Hepatocyte (in vitro differentiated cells): ENCODE measurements around the gene HM13. TPM values are rescaled to one million over a fixed set of nuclear protein-coding genes. Genes with fewer than 3 reads are reported as not detected.

Experiments
- DNase-seq: peaks from one replicate; pipeline ENCODE4 v3.0.0-alpha.2; 2016; ENCODE audit warnings: low spot score
- H2AFZ ChIP-seq: fragments of 200-600 bp; sonication (generic); 2 replicates; pipeline ENCODE4 v1.6.0; 2016; ENCODE audit warnings: antibody characterized with exemption, mild to moderate bottlenecking
- H3K27ac ChIP-seq: fragments of 200-600 bp; sonication (generic); 2 replicates; pipeline ENCODE4 v1.5.1; 2016; ENCODE audit warnings: mild to moderate bottlenecking
- H3K27me3 ChIP-seq: fragments of 200-600 bp; sonication (generic); 2 replicates; pipeline ENCODE4 v1.6.1; 2016
- H3K36me3 ChIP-seq: fragments of 200-600 bp; sonication (generic); replicated peaks from 2 replicates; pipeline ENCODE4 v1.5.1; 2016; ENCODE audit warnings: low read depth; ENCODE audit not compliant: insufficient read depth
- H3K4me1 ChIP-seq: fragments of 200-600 bp; sonication (generic); 2 replicates; pipeline ENCODE4 v1.5.1; 2016; ENCODE audit warnings: mild to moderate bottlenecking, moderate library complexity; ENCODE audit not compliant: insufficient read depth
- H3K4me2 ChIP-seq: fragments of 200-600 bp; sonication (generic); 2 replicates; pipeline ENCODE4 v1.6.0; 2016
- H3K4me3 ChIP-seq: fragments of 200-600 bp; sonication (generic); 2 replicates; pipeline ENCODE4 v1.5.1; 2016; ENCODE audit warnings: mild to moderate bottlenecking
- H3K79me2 ChIP-seq: fragments of 200-600 bp; sonication (generic); 2 replicates; pipeline ENCODE4 v1.6.0; 2017; ENCODE audit warnings: mild to moderate bottlenecking
- H3K9me2 ChIP-seq: fragments of 200-600 bp; sonication (generic); replicated peaks from 2 replicates; pipeline ENCODE4 v1.6.0; 2017; ENCODE audit warnings: mild to moderate bottlenecking; ENCODE audit not compliant: insufficient read depth
- H3K9me3 ChIP-seq: fragments of 200-600 bp; sonication (generic); 2 replicates; pipeline ENCODE4 v1.5.1; 2016; ENCODE audit warnings: low read depth, mild to moderate bottlenecking
- H4K20me1 ChIP-seq: fragments of 200-600 bp; sonication (generic); 2 replicates; pipeline ENCODE4 v1.6.0; 2016; ENCODE audit warnings: mild to moderate bottlenecking; ENCODE audit not compliant: insufficient read depth, poor library complexity, severe bottlenecking
- EZH2 ChIP-seq: fragments of 200-600 bp; sonication (generic); IDR thresholded peaks from 2 replicates; pipeline ENCODE4 v1.6.1; 2016; ENCODE audit warnings: antibody characterized with exemption, mild to moderate bottlenecking, borderline replicate concordance
- EZH2phosphoT487 ChIP-seq: fragments of 200-600 bp; sonication (generic); IDR thresholded peaks from one replicate; pipeline ENCODE4 v1.6.1; 2018; ENCODE audit warnings: antibody characterized with exemption, mild to moderate bottlenecking, low read depth, moderate library complexity; ENCODE audit not compliant: unreplicated experiment, severe bottlenecking
- WGBS: methylation state at CpG from one replicate; pipeline ENCODE4 v1.1.6; 2016; ENCODE audit warnings: low lambda C conversion rate; ENCODE audit errors: missing lambda C conversion rate; 5-methylcytosine and 5-hydroxymethylcytosine counted together
- polyA plus RNA-seq: library from polyadenylated mRNA; unstranded; fragments of >200 nt; fragmentation: Nextera tagmentation; extraction: Ambion mirVana; gene quantifications from 2 replicates; pipeline ENCODE4 v1.2.1, GENCODE V29; 2016
- total RNA-seq: library from RNA; depleted of rRNA; stranded (reverse); fragments of >200 nt; gene quantifications from 2 replicates; pipeline ENCODE4 v1.2.3, GENCODE V29; 2014
- TF ChIP-seq, protein P1 (sequence below): fragments of 200-600 bp; sonication (generic); IDR thresholded peaks from 2 replicates; pipeline ENCODE4 v1.5.1; 2016; ENCODE audit warnings: antibody characterized with exemption, mild to moderate bottlenecking; ENCODE audit not compliant: poor library complexity

The HM13 gene
- total and polyA plus RNA-seq, 2 experiments from 2014 or later = 219 to 461 TPM

DNA sequence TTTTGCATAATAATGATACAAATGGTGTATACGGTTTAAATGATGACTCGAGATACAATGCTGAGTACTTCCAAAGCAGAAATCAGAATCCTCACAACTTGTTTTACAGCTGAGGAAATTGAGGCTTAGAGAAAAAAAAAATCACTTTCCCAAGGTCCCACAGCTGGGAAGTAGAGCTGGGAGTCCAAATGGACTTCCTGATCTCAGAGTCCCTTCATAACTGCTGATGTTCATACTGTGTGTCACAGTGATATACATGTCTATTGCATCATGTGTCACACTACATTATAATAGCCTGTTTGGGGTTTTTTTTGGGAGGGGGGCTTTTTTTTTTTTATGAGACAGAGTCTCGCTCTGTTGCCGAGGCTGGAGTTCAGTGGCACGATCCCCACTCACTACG is 8.5 kb downstream of the HM13 start:
- whole genome bisulfite sequencing = 93% methylated on average over 6 of the region's 6 CpGs
- peaks cover 57% of the 10 kb centered on the region for H4K20me1 ChIP-seq
- no peaks in the 10 kb centered on the region for H3K36me3 ChIP-seq
- no peaks in the 10 kb centered on the region for H3K9me2 ChIP-seq
- no peaks in the 10 kb centered on the region for H3K4me1 ChIP-seq
- H3K4me2 ChIP-seq = no peak overlapping the region
- no peak for DNase-seq
- no peaks in the 10 kb centered on the region for H3K27me3 ChIP-seq
- TF ChIP-seq EZH2phosphoT487 = no peak
- no peak overlapping the region for H3K4me3 ChIP-seq
- no peak overlapping the region for H3K27ac ChIP-seq
- H3K79me2 ChIP-seq = peaks cover 93% of the 10 kb centered on the region
- no peak overlapping the region for H2AFZ ChIP-seq
- no peaks in the 10 kb centered on the region for H3K9me3 ChIP-seq

DNA sequence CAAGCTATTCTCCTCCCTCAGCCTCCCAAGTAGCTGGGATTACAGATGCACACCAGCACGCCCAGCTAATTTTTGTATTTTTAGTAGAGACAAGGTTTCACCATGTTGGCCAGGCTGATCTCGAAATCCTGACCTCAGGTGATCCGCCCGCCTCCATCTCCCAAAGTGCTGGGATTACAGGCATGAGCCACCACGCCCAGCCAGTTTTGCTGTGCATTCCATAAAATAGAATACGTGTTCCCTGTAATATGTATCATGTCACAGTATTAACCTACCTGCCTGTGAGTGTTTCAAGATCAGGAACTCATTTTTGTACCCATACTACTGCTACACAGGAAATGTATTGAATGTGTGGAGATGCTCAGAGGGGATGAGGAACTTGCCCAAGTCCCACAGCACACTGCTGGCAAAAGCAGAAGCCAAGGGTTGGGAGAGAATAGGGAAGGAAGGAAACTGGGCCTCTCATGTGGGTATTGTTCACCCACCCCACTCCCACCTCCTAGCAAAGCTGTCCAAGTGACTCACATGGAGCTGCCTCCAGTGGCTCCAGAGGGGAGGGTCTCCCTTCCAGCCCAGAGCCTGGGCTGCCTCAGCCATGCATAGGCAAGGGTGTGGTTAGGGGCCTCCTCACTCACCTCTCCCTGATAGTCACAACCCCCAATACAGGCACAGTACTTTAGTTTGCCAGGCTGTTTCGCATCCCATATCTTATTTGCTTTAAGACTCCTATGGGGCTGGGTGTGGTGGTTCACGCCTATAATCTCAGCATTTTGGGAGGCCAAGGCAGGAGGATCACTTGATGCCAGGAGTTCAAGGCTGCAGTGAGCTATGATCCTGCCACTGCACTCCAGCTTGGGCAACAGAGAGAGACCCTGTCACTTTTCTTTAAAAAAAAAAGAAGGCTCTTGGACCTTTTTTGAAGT is 9.4 kb downstream of the HM13 start:
- Histone ChIP-seq H3K36me3 (no peaks in the 10 kb centered on the region), H3K9me3 (no peaks in the 10 kb centered on the region), H3K4me2 (no peak overlapping the region), H4K20me1 (peaks cover 53% of the 10 kb centered on the region), H3K79me2 (peaks cover 91% of the 10 kb centered on the region), H3K27me3 (no peaks in the 10 kb centered on the region), H3K4me3 (no peak overlapping the region), H3K9me2 (no peaks in the 10 kb centered on the region), H3K27ac (no peak overlapping the region), H3K4me1 (no peaks in the 10 kb centered on the region), H2AFZ (no peak overlapping the region)
- no peak for DNase-seq
- TF ChIP-seq EZH2 (no peak), EZH2phosphoT487 (no peak)
- TF ChIP-seq, protein P1, sequence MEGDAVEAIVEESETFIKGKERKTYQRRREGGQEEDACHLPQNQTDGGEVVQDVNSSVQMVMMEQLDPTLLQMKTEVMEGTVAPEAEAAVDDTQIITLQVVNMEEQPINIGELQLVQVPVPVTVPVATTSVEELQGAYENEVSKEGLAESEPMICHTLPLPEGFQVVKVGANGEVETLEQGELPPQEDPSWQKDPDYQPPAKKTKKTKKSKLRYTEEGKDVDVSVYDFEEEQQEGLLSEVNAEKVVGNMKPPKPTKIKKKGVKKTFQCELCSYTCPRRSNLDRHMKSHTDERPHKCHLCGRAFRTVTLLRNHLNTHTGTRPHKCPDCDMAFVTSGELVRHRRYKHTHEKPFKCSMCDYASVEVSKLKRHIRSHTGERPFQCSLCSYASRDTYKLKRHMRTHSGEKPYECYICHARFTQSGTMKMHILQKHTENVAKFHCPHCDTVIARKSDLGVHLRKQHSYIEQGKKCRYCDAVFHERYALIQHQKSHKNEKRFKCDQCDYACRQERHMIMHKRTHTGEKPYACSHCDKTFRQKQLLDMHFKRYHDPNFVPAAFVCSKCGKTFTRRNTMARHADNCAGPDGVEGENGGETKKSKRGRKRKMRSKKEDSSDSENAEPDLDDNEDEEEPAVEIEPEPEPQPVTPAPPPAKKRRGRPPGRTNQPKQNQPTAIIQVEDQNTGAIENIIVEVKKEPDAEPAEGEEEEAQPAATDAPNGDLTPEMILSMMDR = no peak
- 97% methylated on average over 8 of the region's 8 CpGs for WGBS

DNA sequence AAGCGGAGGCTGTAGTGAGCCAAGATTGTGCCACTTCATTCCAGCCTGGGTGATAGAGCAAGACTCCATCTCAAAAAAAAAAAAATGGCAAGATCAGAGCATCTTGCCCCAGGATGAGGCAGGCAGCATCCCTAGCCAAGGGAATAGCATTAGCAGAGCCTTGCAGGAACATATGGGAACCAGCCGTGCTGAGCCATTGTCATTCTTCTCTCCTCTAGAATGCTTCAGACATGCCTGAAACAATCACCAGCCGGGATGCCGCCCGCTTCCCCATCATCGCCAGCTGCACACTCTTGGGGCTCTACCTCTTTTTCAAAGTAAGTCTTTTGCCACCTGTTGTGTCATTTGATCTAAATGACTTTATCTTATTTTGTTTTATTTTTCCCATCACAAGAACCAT is 13.0 kb downstream of the HM13 start:
- Histone ChIP-seq H3K4me3 (no peak overlapping the region), H3K79me2 (peaks cover 87% of the 10 kb centered on the region), H3K36me3 (no peaks in the 10 kb centered on the region), H3K27ac (no peak overlapping the region), H3K9me3 (no peaks in the 10 kb centered on the region), H3K27me3 (no peaks in the 10 kb centered on the region), H3K9me2 (no peaks in the 10 kb centered on the region), H4K20me1 (peaks cover 21% of the 10 kb centered on the region), H3K4me1 (no peaks in the 10 kb centered on the region), H3K4me2 (no peak overlapping the region), H2AFZ (no peak overlapping the region)
- WGBS = 98% methylated on average over 6 of the region's 6 CpGs
- TF ChIP-seq, protein P1 = no peak
- TF ChIP-seq EZH2 = no peak
- no peak for TF ChIP-seq EZH2phosphoT487
- no peak for DNase-seq

DNA sequence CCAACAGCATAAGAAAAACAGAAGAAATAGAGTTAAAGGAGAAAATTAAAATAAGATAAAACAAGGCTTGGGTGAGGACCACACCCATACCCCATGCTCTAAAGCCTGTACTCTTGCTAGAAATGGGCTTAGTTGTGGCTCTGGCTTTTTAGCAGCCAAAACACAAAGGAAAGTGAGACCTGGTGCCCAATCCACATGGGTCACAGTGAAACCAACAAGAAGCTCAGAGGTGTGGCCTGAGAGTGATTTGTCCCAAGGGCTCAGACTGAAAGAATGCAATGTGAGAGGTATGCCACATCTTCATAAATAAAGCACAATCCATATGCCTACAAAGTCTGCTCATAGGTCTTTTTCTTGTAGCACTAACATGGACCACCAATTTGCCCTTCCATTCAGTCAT is 21.1 kb downstream of the HM13 start:
- Histone ChIP-seq H3K4me3 (no peak overlapping the region), H3K27ac (no peak overlapping the region), H3K79me2 (peaks cover 51% of the 10 kb centered on the region), H2AFZ (no peak overlapping the region), H4K20me1 (peaks cover 2% of the 10 kb centered on the region), H3K9me2 (no peaks in the 10 kb centered on the region), H3K9me3 (no peaks in the 10 kb centered on the region), H3K4me2 (no peak overlapping the region), H3K27me3 (no peaks in the 10 kb centered on the region), H3K36me3 (no peaks in the 10 kb centered on the region), H3K4me1 (no peaks in the 10 kb centered on the region)
- no peak for DNase-seq
- no peak for TF ChIP-seq EZH2
- TF ChIP-seq, protein P1 = no peak
- no peak for TF ChIP-seq EZH2phosphoT487
